ENCODE measurements around the gene CPEB4. TPM values are rescaled to one million over a fixed set of nuclear protein-coding genes. Genes with fewer than 3 reads are reported as not detected.

Gene CPEB4
- total and polyA plus RNA-seq, 2 donors (not counting 3 experiments of a cell fraction or from before 2014, with no cell fraction given), result 11.3 to 16.4 TPM

DNA sequence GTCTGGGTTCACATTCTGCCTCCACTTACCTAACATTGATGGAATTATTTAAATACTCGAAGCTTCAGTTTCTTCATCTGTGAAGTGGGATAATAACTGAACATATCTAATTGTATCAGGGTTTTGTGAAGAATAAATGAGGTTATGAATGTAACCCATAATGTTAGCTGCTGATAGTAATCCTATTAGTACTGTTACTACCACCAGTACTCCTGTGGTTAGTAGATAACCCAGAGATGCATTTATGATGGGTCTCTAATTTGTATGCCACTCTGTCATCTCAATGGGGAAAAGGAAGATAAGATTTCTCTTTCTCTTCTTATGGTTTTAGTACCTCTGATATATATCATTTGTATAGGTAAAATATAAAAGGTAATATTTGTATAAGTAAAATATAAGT is 16.0 kb downstream of the CPEB4 start:
- H3K9me3 ChIP-seq (replicated peaks; ENCODE audit: control insufficient read depth, insufficient read depth, low read length), result no peaks in the 10 kb centered on the region
- H3K79me2 ChIP-seq (ENCODE audit: control insufficient read depth, insufficient read depth, low read length), result peaks cover 36% of the 10 kb centered on the region
- BruUV-seq (replicated peaks), result no TSS peak
- no peak overlapping the region for H3K4me2 ChIP-seq (ENCODE audit: insufficient read depth, low read length)
- H3K9me1 ChIP-seq (replicated peaks; ENCODE audit: control insufficient read depth, extremely low read depth, insufficient read depth, low read length), result no peaks in the 10 kb centered on the region
- FAIRE-seq (no peak), DNase-seq (ENCODE audit: low read depth, low spot score) (no peak)
- H2AFZ ChIP-seq (ENCODE audit: low read depth, low read length), result no peak overlapping the region
- no peaks in the 10 kb centered on the region for H4K20me1 ChIP-seq (replicated peaks; ENCODE audit: control insufficient read depth, extremely low read depth, insufficient read depth, low read length)
- no peak overlapping the region for H3K4me3 ChIP-seq (replicated peaks in 1 of 3; ENCODE audit: insufficient read depth in 1 of 3, low read depth in 1 of 3, low read length in 3 of 3)
- dilution Hi-C loops (cut with MboI; ENCODE audit: extremely low pct_ligation_motif_present, low sequenced_read_pairs) (no loop called here), intact Hi-C loops (cut with micrococcal nuclease) (no loop called here)
- H3K9ac ChIP-seq (replicated peaks; ENCODE audit: extremely low read depth, insufficient read depth, low read length), result no peak overlapping the region
- peaks cover 14% of the 10 kb centered on the region for H3K4me1 ChIP-seq (ENCODE audit: control insufficient read depth, extremely low read depth, insufficient read depth, low read length)
- ChIA-PET POLR2A (interaction anchor here (1.1 kb wide), 1 partner anchor 11 kb away, joined by 3 read pairs; no protein-coding TSS in a partner anchor), CTCF (interaction anchor here (1.0 to 3.6 kb wide), 5 partner anchors 9 to 69 kb away, joined by 3 to 30 read pairs (median 5); no protein-coding TSS in a partner anchor)
- H3K36me3 ChIP-seq (ENCODE audit: control insufficient read depth in 2 of 2, extremely low read depth in 1 of 2, insufficient read depth in 2 of 2, low read length in 2 of 2), result no peaks in the 10 kb centered on the region
- no peak overlapping the region for H3K27ac ChIP-seq (ENCODE audit: insufficient read depth, low read depth, low read length)
- TF ChIP-seq GATA2 (IDR thresholded peaks at IDR 0.05; ENCODE audit: insufficient read depth, insufficient read length, low read depth, low read length) (no peak), MYC (IDR thresholded peaks at IDR 0.05; ENCODE audit: low read depth, low read length) (no peak), FOS (IDR thresholded peaks at IDR 0.05; ENCODE audit: borderline replicate concordance, insufficient read depth, low read length) (no peak), JUN (IDR thresholded peaks at IDR 0.05; ENCODE audit: borderline replicate concordance, insufficient read depth, insufficient read length, low read depth) (no peak), EZH2 (IDR thresholded peaks at IDR 0.05; ENCODE audit: borderline replicate concordance, low read depth, low read length, severe bottlenecking) (no peak)
- TF ChIP-seq, protein P1, sequence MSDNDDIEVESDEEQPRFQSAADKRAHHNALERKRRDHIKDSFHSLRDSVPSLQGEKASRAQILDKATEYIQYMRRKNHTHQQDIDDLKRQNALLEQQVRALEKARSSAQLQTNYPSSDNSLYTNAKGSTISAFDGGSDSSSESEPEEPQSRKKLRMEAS (IDR thresholded peaks at IDR 0.05; ENCODE audit: insufficient read depth, insufficient read length), result no peak
- H3K27me3 ChIP-seq (ENCODE audit: control insufficient read depth in 2 of 2, insufficient read depth in 2 of 2, low read length in 2 of 2), result no peaks in the 10 kb centered on the region

DNA sequence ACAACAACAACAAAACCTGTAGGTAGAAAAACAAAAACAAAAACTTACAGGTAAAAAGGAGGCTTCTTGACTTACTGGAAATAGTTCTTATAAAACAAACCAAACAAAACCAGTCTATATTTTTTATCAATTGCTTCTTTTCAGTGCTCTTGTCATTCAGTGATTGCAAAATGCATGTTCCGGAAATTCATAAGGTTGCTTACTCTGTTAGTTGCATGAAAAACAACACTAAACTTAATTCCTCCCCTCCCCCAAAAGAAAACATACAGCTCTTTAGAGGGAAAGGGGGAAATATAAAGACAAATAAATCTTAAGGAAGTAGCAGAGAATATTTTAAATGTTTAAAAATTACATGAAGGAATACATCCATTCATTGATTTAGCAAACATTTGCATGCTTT is 19.1 kb downstream of the CPEB4 start:
- no peak for FAIRE-seq
- CTCF ChIA-PET, result interaction anchor here (2.3 kb wide), 1 partner anchor 18 kb away, joined by 13 read pairs; no protein-coding TSS in a partner anchor
- no peak overlapping the region for H3K4me2 ChIP-seq (ENCODE audit: insufficient read depth, low read length)
- TF ChIP-seq EZH2 (IDR thresholded peaks at IDR 0.05; ENCODE audit: borderline replicate concordance, low read depth, low read length, severe bottlenecking) (no peak), MYC (IDR thresholded peaks at IDR 0.05; ENCODE audit: low read depth, low read length) (no peak)
- H3K27me3 ChIP-seq (ENCODE audit: control insufficient read depth in 2 of 2, insufficient read depth in 2 of 2, low read length in 2 of 2), result no peaks in the 10 kb centered on the region
- H3K9me3 ChIP-seq (replicated peaks; ENCODE audit: control insufficient read depth, insufficient read depth, low read length), result no peaks in the 10 kb centered on the region
- no peak overlapping the region for H3K27ac ChIP-seq (ENCODE audit: insufficient read depth, low read depth, low read length)
- dilution Hi-C loops (cut with MboI; ENCODE audit: extremely low pct_ligation_motif_present, low sequenced_read_pairs), result no loop called here
- H4K20me1 ChIP-seq (replicated peaks; ENCODE audit: control insufficient read depth, extremely low read depth, insufficient read depth, low read length), result no peaks in the 10 kb centered on the region
- no peak overlapping the region for H2AFZ ChIP-seq (ENCODE audit: low read depth, low read length)
- H3K4me1 ChIP-seq (ENCODE audit: control insufficient read depth, extremely low read depth, insufficient read depth, low read length), result peaks cover 15% of the 10 kb centered on the region
- peaks cover 22% of the 10 kb centered on the region for H3K79me2 ChIP-seq (ENCODE audit: control insufficient read depth, insufficient read depth, low read length)
- intact Hi-C loops (cut with micrococcal nuclease), result no loop called here
- DNase-seq (ENCODE audit: low read depth, low spot score), result no peak
- H3K9me1 ChIP-seq (replicated peaks; ENCODE audit: control insufficient read depth, extremely low read depth, insufficient read depth, low read length), result no peaks in the 10 kb centered on the region
- H3K4me3 ChIP-seq (replicated peaks in 1 of 3; ENCODE audit: insufficient read depth in 1 of 3, low read depth in 1 of 3, low read length in 3 of 3), result no peak overlapping the region
- no peaks in the 10 kb centered on the region for H3K36me3 ChIP-seq (ENCODE audit: control insufficient read depth in 2 of 2, extremely low read depth in 1 of 2, insufficient read depth in 2 of 2, low read length in 2 of 2)
- no peak overlapping the region for H3K9ac ChIP-seq (replicated peaks; ENCODE audit: extremely low read depth, insufficient read depth, low read length)
- POLR2A ChIA-PET, result no interaction called here
- no TSS peak for BruUV-seq (replicated peaks)

Data from endothelial cell of umbilical vein (primary cell).